K562 (cell line): Measurements from ENCODE around the gene CTPS2. TPM values are rescaled to one million over a fixed set of nuclear protein-coding genes. Genes with fewer than 3 reads are reported as not detected.

Experiments
- CEBPB ChIP-seq: fragments of 450-650 bp; IDR thresholded peaks from 2 replicates; pipeline ENCODE4 v1.6.1; 2016; ENCODE audit warnings: missing genetic modification characterization, missing compliant biosample characterization
- CXXC5 ChIP-seq: fragments of 250-450 bp; sonication (Bioruptor Pico); IDR thresholded peaks from 2 replicates; pipeline ENCODE4 v1.8.0; 2022; ENCODE audit warnings: inconsistent platforms, mild to moderate bottlenecking, moderate library complexity
- DNMT1 ChIP-seq: fragments of 450-650 bp; IDR thresholded peaks from 2 replicates; pipeline ENCODE4 v1.6.1; 2016; ENCODE audit warnings: antibody characterized with exemption, mild to moderate bottlenecking
- ILF3 ChIP-seq: fragments of 450-650 bp; IDR thresholded peaks from 2 replicates; pipeline ENCODE4 v1.6.1; 2018; ENCODE audit warnings: antibody characterized with exemption, mild to moderate bottlenecking, moderate library complexity, borderline replicate concordance
- L3MBTL2 ChIP-seq: fragments of 450-650 bp; IDR thresholded peaks from 2 replicates; pipeline ENCODE4 v1.6.1; 2016; ENCODE audit warnings: mild to moderate bottlenecking, moderate library complexity
- MCM5 ChIP-seq: fragments of 450-650 bp; IDR thresholded peaks from 2 replicates; pipeline ENCODE4 v1.6.1; 2016; ENCODE audit warnings: low read depth
- MTA1 ChIP-seq: fragments of 450-650 bp; IDR thresholded peaks from 2 replicates; pipeline ENCODE4 v1.6.1; 2017; ENCODE audit warnings: borderline replicate concordance
- NCOA6 ChIP-seq: fragments of 450-650 bp; IDR thresholded peaks from 2 replicates; pipeline ENCODE4 v1.6.1; 2017; ENCODE audit warnings: mild to moderate bottlenecking
- NFATC3 ChIP-seq: fragments of 450-650 bp; IDR thresholded peaks from 2 replicates; pipeline ENCODE4 v1.6.1; 2017; ENCODE audit warnings: mild to moderate bottlenecking
- RAD21 ChIP-seq, 2 experiments: fragments of 250-450 bp in 1 of 2; fragments of 450-650 bp in 1 of 2; sonication (Bioruptor Pico) in 1 of 2; formaldehyde crosslinking in 1 of 2; IDR thresholded peaks in 1 of 2; conservative IDR thresholded peaks in 1 of 2; 2 replicates each; pipeline versions ENCODE4 v1.4.0 to v1.8.0; 2020 to 2022; ENCODE audit warnings: mild to moderate bottlenecking in 2 of 2, moderate library complexity in 1 of 2
- TAF15 ChIP-seq: fragments of 200-400 bp; formaldehyde crosslinking; IDR thresholded peaks from 2 replicates; pipeline ENCODE4 v1.6.1; 2017; ENCODE audit warnings: mild to moderate bottlenecking, low read depth, low read length, moderate library complexity
- TAF9B ChIP-seq: fragments of 450-650 bp; IDR thresholded peaks from 2 replicates; pipeline ENCODE4 v1.6.1; 2018; ENCODE audit warnings: mild to moderate bottlenecking; ENCODE audit not compliant: partially characterized antibody
- ZNF174 ChIP-seq: fragments of 250-450 bp; sonication (Bioruptor Pico); IDR thresholded peaks from 2 replicates; pipeline ENCODE4 v1.4.0; 2020; ENCODE audit warnings: mild to moderate bottlenecking
- ZNF41 ChIP-seq: fragments of 250-450 bp; sonication (Bioruptor Pico); conservative IDR thresholded peaks from 2 replicates; pipeline ENCODE4 v1.4.0; 2020; ENCODE audit warnings: mild to moderate bottlenecking
- polyA plus RNA-seq, 8 experiments: library from polyadenylated mRNA; depleted of rRNA in 4 of 8; stranded (reverse) in 5 of 8; unstranded in 3 of 8; fragments of >200 nt; fragmentation: Nextera tagmentation in 2 of 8; fragmentation: Illumina TruSeq in 1 of 8; extraction: Ambion mirVana in 2 of 8; extraction: Trizol in 1 of 8; gene quantifications; 2 replicates each; pipeline versions ENCODE4 v1.2.1 to v1.2.3, GENCODE V29; 2011 to 2014; ENCODE audit warnings: inconsistent platforms in 1 of 8, missing spikeins in 1 of 8
- total RNA-seq, 7 experiments: library from RNA; depleted of rRNA in 6 of 7; stranded (reverse); fragments of >200 nt in 6 of 7; fragmentation: Illumina TruSeq in 2 of 7; extraction: Trizol in 2 of 7; gene quantifications; 2 replicates each; pipeline versions ENCODE4 v1.2.1 to v1.2.3, GENCODE V29; 2011 to 2021; ENCODE audit warnings: low replicate concordance in 1 of 7
- TF ChIP-seq, protein P1 (sequence below), 3 experiments: IDR thresholded peaks in 2 of 3; conservative IDR thresholded peaks in 1 of 3; 2 replicates each; pipeline ENCODE4 v1.5.1; 2011 to 2012; ENCODE audit warnings: low read length in 3 of 3, mild to moderate bottlenecking in 3 of 3, control low read depth in 2 of 3, improper control_type of control experiment in 1 of 3, inconsistent platforms in 1 of 3, low read depth in 1 of 3, mixed read lengths in 1 of 3, moderate library complexity in 1 of 3; ENCODE audit not compliant: insufficient read depth in 2 of 3
- TF ChIP-seq, protein P2 (sequence below): sonication (generic); formaldehyde crosslinking; IDR thresholded peaks from 2 replicates; pipeline ENCODE4 v1.8.1; 2023; ENCODE audit warnings: mild to moderate bottlenecking, missing genetic modification reagents
- TF ChIP-seq, protein P3 (sequence below), 2 experiments: fragments of 450-650 bp; IDR thresholded peaks; 2 replicates each; pipeline ENCODE4 v1.6.1; 2018; ENCODE audit warnings: mild to moderate bottlenecking in 2 of 2, low read depth in 1 of 2; ENCODE audit not compliant: partially characterized antibody in 2 of 2
- TF ChIP-seq, protein P4 (sequence below): fragments of 250-450 bp; sonication (Bioruptor Pico); IDR thresholded peaks from 2 replicates; pipeline ENCODE4 v1.4.0; 2020; ENCODE audit warnings: mild to moderate bottlenecking, moderate library complexity, borderline replicate concordance

CTPS2 gene
- total and polyA plus RNA-seq, 9 of the 15 experiments (the other 6 are each of a cell fraction or from before 2014, with no cell fraction given), result 5.4 to 19.5 (median 14.1) TPM

DNA sequence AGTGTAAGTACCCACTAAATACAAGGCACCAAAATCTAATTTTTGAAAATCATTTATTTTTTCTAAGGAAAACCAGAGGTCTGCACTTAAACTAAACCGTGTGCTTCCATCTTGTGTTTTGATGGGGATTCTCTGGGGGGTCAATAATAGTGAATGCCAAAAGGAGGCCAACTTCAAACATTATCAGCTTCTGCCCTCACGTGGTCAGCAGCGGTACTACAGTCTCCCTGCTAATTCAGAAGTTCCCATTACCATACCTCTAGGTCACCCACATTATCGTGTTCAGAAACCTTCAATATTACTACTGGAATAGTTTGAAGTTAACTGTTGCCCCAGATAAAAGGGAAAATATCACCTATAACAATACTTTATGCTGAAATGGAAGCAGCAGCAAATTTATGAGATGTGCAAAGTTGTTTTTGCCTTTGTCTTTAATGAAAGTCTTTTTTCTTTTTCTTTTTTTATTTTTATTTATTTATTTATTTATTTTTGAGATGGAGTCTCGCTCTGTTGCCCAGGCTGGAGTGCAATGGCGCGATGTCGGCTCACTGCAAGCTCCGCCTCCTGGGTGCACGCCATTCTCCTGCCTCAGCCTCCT is 17.3 kb downstream of the CTPS2 start (continued):
- TF ChIP-seq RAD21 (CRISPR knock-in tag; conservative IDR thresholded peaks at IDR 0.05 in 1 of 2, IDR thresholded peaks at IDR 0.05 in 1 of 2) (peak; percentile 53 to 71), L3MBTL2 (no peak), TAF9B (no peak), MTA1 (no peak), DNMT1 (no peak), TAF15 (no peak), CEBPB (tag) (no peak), ZNF41 (CRISPR knock-in tag) (no peak), MCM5 (no peak), CXXC5 (CRISPR knock-in tag) (no peak), ZNF174 (CRISPR knock-in tag) (no peak), NFATC3 (no peak), ILF3 (no peak), NCOA6 (no peak)
- TF ChIP-seq, protein P1, sequence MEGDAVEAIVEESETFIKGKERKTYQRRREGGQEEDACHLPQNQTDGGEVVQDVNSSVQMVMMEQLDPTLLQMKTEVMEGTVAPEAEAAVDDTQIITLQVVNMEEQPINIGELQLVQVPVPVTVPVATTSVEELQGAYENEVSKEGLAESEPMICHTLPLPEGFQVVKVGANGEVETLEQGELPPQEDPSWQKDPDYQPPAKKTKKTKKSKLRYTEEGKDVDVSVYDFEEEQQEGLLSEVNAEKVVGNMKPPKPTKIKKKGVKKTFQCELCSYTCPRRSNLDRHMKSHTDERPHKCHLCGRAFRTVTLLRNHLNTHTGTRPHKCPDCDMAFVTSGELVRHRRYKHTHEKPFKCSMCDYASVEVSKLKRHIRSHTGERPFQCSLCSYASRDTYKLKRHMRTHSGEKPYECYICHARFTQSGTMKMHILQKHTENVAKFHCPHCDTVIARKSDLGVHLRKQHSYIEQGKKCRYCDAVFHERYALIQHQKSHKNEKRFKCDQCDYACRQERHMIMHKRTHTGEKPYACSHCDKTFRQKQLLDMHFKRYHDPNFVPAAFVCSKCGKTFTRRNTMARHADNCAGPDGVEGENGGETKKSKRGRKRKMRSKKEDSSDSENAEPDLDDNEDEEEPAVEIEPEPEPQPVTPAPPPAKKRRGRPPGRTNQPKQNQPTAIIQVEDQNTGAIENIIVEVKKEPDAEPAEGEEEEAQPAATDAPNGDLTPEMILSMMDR (IDR thresholded peaks at IDR 0.05 in 2 of 3, conservative IDR thresholded peaks at IDR 0.05 in 1 of 3; ENCODE audit: insufficient read depth in 2 of 3, low read depth in 1 of 3, low read length in 3 of 3), result peak; percentile 69 to 83 (median 78)
- TF ChIP-seq, protein P2, sequence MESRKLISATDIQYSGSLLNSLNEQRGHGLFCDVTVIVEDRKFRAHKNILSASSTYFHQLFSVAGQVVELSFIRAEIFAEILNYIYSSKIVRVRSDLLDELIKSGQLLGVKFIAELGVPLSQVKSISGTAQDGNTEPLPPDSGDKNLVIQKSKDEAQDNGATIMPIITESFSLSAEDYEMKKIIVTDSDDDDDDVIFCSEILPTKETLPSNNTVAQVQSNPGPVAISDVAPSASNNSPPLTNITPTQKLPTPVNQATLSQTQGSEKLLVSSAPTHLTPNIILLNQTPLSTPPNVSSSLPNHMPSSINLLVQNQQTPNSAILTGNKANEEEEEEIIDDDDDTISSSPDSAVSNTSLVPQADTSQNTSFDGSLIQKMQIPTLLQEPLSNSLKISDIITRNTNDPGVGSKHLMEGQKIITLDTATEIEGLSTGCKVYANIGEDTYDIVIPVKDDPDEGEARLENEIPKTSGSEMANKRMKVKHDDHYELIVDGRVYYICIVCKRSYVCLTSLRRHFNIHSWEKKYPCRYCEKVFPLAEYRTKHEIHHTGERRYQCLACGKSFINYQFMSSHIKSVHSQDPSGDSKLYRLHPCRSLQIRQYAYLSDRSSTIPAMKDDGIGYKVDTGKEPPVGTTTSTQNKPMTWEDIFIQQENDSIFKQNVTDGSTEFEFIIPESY (CRISPR knock-in tag), result 0 out of 2 replicates have a peak, but pooled peaks have one; percentile 4
- TF ChIP-seq, protein P3, sequence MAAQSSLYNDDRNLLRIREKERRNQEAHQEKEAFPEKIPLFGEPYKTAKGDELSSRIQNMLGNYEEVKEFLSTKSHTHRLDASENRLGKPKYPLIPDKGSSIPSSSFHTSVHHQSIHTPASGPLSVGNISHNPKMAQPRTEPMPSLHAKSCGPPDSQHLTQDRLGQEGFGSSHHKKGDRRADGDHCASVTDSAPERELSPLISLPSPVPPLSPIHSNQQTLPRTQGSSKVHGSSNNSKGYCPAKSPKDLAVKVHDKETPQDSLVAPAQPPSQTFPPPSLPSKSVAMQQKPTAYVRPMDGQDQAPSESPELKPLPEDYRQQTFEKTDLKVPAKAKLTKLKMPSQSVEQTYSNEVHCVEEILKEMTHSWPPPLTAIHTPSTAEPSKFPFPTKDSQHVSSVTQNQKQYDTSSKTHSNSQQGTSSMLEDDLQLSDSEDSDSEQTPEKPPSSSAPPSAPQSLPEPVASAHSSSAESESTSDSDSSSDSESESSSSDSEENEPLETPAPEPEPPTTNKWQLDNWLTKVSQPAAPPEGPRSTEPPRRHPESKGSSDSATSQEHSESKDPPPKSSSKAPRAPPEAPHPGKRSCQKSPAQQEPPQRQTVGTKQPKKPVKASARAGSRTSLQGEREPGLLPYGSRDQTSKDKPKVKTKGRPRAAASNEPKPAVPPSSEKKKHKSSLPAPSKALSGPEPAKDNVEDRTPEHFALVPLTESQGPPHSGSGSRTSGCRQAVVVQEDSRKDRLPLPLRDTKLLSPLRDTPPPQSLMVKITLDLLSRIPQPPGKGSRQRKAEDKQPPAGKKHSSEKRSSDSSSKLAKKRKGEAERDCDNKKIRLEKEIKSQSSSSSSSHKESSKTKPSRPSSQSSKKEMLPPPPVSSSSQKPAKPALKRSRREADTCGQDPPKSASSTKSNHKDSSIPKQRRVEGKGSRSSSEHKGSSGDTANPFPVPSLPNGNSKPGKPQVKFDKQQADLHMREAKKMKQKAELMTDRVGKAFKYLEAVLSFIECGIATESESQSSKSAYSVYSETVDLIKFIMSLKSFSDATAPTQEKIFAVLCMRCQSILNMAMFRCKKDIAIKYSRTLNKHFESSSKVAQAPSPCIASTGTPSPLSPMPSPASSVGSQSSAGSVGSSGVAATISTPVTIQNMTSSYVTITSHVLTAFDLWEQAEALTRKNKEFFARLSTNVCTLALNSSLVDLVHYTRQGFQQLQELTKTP (IDR thresholded peaks at IDR 0.05; ENCODE audit: low read depth in 1 of 2, partially characterized antibody in 2 of 2), result no peak
- TF ChIP-seq, protein P4, sequence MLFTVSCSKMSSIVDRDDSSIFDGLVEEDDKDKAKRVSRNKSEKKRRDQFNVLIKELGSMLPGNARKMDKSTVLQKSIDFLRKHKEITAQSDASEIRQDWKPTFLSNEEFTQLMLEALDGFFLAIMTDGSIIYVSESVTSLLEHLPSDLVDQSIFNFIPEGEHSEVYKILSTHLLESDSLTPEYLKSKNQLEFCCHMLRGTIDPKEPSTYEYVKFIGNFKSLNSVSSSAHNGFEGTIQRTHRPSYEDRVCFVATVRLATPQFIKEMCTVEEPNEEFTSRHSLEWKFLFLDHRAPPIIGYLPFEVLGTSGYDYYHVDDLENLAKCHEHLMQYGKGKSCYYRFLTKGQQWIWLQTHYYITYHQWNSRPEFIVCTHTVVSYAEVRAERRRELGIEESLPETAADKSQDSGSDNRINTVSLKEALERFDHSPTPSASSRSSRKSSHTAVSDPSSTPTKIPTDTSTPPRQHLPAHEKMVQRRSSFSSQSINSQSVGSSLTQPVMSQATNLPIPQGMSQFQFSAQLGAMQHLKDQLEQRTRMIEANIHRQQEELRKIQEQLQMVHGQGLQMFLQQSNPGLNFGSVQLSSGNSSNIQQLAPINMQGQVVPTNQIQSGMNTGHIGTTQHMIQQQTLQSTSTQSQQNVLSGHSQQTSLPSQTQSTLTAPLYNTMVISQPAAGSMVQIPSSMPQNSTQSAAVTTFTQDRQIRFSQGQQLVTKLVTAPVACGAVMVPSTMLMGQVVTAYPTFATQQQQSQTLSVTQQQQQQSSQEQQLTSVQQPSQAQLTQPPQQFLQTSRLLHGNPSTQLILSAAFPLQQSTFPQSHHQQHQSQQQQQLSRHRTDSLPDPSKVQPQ (CRISPR knock-in tag), result no peak
